ENCODE measurements around the gene PHACTR1.

The PHACTR1 gene

GRCh38 chr6:13263669-13264068 is 547.1 kb downstream of the PHACTR1 start:
- no peak for DNase-seq (ENCODE audit: low read depth in 3 of 3)

DNA sequence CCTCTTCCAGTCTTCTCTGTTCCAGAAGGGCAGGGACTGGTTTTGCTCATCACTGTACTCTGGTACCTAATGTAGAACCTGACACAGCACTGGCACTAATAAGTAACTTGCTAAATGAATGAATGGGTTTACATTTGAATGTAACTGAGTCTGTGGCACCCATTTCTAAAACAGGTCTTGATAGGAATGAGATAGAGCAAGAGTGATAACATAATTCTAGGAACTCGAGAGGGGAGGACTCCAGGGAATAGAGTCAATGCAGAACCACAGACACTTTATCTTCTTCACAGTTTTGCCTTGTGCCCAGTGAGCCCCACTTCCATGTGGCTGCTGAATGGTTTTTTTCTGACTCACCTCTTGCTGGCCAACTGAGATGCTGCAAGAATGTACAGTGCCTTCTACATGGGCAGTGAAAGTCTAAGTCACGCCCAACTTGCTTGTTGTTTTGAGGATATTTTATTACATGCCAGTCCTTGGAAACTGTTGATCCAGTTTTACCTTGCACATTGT is 550.6 kb downstream of the PHACTR1 start:
- no peak for DNase-seq (ENCODE audit: low read depth in 3 of 3)

- DNase-seq (ENCODE audit: low read depth in 3 of 3): no peak
These were observed 552.4 kb downstream of the PHACTR1 start for GRCh38 chr6:13268913-13269518.

DNA sequence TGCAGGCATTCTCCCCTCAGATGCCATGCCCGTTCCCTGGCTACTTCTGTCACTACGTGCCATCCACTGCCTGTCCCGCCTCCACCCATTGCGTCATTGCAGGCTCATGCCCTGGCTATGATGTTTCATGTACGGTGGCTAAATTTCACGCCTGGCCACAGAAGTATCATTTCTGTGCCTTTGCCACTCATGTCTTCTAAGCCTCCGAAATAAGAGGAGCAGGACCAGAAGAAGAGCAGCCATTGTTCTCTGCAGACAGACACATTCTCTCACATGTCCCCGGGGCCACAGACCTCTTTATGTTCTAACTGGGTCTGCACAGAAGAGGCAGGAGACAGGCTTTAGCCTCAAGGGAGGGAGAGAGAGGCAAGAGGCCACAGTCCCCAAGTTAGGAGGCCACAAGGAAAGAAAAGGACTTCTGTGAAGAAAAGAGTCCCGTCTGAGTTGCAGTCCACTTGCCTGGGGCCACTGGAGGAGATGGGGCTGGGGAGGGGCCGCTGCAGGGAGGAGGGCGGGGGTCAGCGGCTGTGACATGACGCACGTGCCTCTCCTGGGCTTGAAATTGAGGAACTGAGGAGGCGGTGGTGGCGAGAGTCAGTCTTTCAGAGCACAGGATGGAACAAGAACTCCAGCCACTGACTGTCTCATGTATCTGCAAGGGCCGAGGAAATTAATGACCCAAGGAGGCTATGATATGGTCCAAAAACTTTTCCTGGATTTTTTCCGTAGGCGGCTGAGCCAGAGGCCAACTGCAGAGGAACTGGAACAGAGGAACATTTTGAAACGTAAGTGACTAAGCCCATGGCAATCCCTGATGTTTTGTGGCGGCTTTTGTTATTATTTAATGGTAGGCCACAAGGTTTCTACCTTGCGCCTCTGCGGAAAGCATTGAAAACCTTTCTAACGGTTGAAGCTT is 555.8 kb downstream of the PHACTR1 start:
- no peak for DNase-seq (ENCODE audit: low read depth in 3 of 3)

GRCh38 chr6:13273202-13273930 is 556.8 kb downstream of the PHACTR1 start:
- no peak for DNase-seq (ENCODE audit: low read depth in 3 of 3)

DNA sequence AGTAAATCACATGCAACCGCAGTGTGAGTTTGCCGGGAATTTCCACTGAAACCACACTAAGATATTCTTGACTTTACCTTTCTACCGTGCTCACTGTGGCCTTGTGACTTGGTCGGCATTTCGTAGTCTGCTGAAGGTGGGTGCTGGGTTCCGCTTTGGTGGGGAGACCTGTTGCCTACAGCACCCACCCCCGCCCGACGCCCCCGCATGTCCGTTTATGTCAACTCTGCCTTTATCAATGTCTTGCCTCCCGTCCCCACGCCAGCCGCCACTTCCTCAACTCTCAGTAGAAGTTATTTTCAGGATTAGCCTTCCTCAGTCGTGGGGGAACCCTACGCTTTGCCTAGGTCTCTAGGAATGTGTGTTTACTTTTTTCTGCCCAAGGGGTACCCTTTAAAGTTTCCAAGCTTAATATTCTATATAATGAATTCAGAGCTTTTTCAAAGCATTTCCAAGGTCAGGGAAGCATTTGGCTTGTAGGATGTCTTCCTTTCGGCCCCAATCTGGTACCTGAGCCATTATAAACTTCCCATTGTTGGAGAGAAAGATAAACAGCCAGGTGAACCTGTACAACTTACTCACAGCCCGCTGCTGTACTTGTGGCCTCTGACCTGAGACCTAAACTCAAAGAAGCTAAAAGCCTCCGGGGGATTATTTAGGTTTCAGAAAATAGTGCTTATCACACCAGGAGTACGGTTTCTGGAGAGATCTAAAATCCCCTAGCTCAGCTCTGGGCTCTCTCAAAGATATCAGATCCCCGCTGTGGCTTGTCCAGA is 557.6 kb downstream of the PHACTR1 start:
- DNase-seq (ENCODE audit: low read depth in 3 of 3): peak; percentile 6 to 38 (median 29)

DNA sequence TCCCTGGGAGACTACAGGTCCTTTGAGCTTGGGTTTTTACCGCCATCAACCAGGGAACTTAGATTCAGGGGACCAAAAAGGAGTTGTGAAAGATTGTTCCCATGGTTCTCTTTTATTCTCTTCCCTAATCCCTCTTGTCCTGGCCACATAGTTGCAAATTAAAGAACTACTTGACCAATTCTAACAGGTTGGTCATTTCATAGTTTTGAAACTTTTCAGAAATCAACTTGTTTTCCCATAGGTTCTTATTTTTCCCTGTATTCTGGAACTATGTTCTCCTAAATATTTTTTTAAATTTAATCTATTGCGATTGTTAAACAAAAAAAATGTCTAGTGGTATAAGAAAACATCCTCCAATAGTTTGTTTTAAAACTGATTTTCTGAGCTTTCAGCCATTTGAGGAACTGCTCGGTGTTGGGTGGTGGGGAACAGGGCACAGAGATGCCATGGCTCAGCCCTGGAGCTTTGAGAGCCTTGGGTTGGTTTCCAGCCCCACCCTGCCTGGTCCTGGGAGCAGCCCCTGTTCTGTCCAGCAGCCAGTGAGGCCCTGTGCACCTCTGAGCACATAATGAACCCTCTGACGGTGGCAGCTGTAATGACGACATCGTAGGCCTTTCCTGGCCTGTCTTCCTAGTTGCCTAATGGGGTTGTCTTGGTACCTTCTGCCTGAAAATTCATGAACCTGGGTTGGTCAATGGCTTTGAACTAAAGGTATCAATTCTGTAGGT is 558.3 kb downstream of the PHACTR1 start:
- no peak for DNase-seq (ENCODE audit: low read depth in 3 of 3)

DNA sequence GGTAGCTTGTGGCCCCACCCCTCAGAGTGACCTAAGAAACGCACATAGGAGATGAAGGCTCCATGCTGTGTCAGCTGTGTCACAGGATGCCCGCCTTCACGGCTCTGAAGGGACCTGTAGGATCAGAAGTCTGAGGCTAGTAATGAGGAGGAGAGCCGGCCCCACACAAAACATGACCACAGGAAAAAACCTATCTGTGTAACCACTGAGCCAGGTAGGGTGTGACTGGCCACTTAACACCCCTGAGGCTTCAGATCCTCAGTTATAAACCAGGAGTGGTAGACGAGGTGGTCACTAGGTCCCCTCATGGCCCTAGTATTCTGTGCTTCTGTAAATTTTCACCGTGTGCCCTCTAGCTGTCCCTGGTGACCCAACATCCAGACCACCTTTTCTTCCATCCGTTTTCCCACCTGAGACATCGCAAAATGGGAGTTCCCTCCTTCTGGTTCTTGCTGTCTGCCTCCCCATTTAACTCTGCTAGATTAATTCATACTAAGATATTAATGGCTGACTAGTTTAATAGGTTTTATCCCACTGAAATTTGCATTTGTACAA is 558.9 kb downstream of the PHACTR1 start:
- DNase-seq (ENCODE audit: low read depth in 3 of 3): no peak

- DNase-seq (ENCODE audit: low read depth in 3 of 3): no peak
These were observed 560.7 kb downstream of the PHACTR1 start for GRCh38 chr6:13277231-13277630.

GRCh38 chr6:13278164-13278563 is 561.6 kb downstream of the PHACTR1 start:
- DNase-seq (ENCODE audit: low read depth in 3 of 3): no peak

GRCh38 chr6:13278991-13279390 is 562.4 kb downstream of the PHACTR1 start:
- DNase-seq (ENCODE audit: low read depth in 3 of 3): no peak

DNA sequence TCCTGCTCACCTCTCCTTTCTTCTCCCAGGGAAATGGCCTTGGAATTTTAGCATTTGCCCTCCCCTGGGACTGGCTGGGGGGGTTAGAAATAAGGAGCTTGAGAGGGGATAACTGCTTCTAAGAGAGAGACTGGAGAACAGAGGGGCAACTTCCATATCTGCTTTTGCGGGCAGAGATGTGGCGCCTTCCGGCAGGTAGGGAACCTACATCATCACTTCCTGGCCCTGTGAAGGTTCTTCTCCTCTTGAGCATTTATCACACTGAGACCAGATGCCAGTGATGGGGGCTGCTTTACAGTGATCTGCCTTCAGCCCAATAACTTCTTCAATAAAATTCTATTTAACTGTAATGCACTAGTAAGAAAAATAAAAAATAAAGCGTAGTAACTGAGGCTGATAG is 563.7 kb downstream of the PHACTR1 start:
- no peak for DNase-seq (ENCODE audit: low read depth in 3 of 3)

GRCh38 chr6:13281686-13282085 is 565.1 kb downstream of the PHACTR1 start:
- no peak for DNase-seq (ENCODE audit: low read depth in 3 of 3)

DNA sequence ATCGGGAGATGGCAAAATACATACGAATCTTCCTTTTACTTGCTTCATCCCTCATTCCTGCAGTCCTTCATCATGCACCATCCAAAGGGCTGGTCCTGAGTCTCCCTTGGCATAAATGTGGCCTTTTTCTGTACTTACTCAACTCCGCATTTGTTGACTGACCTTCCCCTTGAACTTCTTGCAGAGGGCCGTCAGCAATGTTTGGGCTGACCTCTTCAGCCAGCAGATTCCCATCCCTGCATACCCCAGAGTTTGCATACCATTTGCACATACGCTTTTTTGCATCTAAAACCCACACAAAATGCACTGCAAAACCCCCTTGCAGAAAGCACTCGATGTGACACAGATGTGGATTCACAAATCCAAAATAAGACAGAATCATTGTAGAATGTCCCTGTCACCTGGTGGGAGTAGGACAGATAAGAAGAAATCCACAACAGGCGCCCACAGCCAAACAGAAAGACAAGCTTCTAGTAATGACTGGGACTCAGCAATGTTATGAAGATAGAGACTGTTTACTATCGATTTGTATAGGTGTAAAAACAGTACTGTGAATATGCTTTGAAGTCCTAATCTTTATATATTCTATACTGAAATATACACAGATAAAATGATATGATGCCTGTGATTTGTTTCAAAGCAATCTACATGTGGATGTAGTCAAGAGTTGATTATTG is 566.0 kb downstream of the PHACTR1 start:
- no peak for DNase-seq (ENCODE audit: low read depth in 3 of 3)

GRCh38 chr6:13283331-13283730 is 566.8 kb downstream of the PHACTR1 start:
- DNase-seq (ENCODE audit: low read depth in 3 of 3): no peak

DNA sequence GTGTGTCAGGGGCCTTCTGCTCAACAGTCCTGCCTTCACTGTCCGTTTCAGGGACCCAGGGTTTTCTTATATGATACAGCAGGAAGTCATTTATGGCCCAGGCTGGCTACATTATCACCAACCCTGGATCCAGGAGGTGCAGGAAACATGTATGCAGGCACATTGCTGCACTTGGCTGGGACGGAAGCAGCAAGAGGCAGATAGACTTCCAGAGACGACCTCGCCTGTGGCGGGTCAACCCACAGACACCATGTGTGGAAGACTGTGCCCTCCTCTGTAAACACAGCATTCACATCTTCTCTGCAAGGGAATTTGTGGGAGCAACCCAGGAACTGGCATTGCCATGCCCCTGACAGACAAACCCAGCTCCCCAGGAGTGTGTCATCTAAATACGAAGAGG is 568.1 kb downstream of the PHACTR1 start:
- no peak for DNase-seq (ENCODE audit: low read depth in 3 of 3)

GRCh38 chr6:13285705-13286104 is 569.1 kb downstream of the PHACTR1 start:
- DNase-seq (ENCODE audit: low read depth in 3 of 3): no peak

GRCh38 chr6:13286181-13286580 is 569.6 kb downstream of the PHACTR1 start:
- DNase-seq (ENCODE audit: low read depth in 3 of 3): no peak

- DNase-seq (ENCODE audit: low read depth in 3 of 3): no peak
These were observed 570.5 kb downstream of the PHACTR1 start for GRCh38 chr6:13287104-13287503.

- no peak for DNase-seq (ENCODE audit: low read depth in 3 of 3)
These were observed 571.9 kb downstream of the PHACTR1 start for GRCh38 chr6:13288481-13288880.
